H1 (cell line): ENCODE data around the gene STAT4. TPM values are rescaled to one million over a fixed set of nuclear protein-coding genes. Genes with fewer than 3 reads are reported as not detected.

Source experiments
- CTCF ChIA-PET: fragments of 300-600 bp; sonication (Branson Sonifier 250); formaldehyde crosslinking; loops from one replicate; lab custom pipeline; 2021; ENCODE audit not compliant: partially characterized antibody; lab: Charles Lee
- POLR2A ChIA-PET: fragments of 300-600 bp; sonication (Branson Sonifier 250); formaldehyde crosslinking; loops from one replicate; lab custom pipeline; 2021; ENCODE audit warnings: inconsistent platforms; ENCODE audit not compliant: partially characterized antibody; lab: Charles Lee
- DNase-seq, 2 experiments: peaks; one replicate each; pipeline versions ENCODE4 v3.0.0 to v3.0.0-alpha.2; 2010 to 2022; ENCODE audit warnings: low spot score in 2 of 2, low read depth in 1 of 2, mixed read lengths in 1 of 2
- FAIRE-seq: peaks from 2 replicates; lab custom pipeline; 2011; peaks lifted over from hg19 to GRCh38; lab: Jason Lieb, UNC
- H2AFZ ChIP-seq: 2 replicates; pipeline ENCODE4 v1.8.1; 2012; ENCODE audit warnings: low read length, inconsistent platforms
- H2AK5ac ChIP-seq: 2 replicates; pipeline ENCODE4 v1.6.1; 2013; ENCODE audit warnings: low read depth, low read length
- H2BK120ac ChIP-seq: replicated peaks from 2 replicates; pipeline ENCODE3; 2013; ENCODE audit warnings: low read depth, low read length, inconsistent platforms
- H2BK12ac ChIP-seq: 2 replicates; pipeline ENCODE4 v1.6.1; 2013; ENCODE audit warnings: low read depth, low read length
- H2BK15ac ChIP-seq: 2 replicates; pipeline ENCODE4 v1.6.1; 2013; ENCODE audit warnings: low read length
- H2BK20ac ChIP-seq: 2 replicates; pipeline ENCODE4 v1.6.1; 2013; ENCODE audit warnings: low read length
- H2BK5ac ChIP-seq: 2 replicates; pipeline ENCODE4 v1.6.1; 2013; ENCODE audit warnings: low read depth, low read length
- H3K14ac ChIP-seq: 2 replicates; pipeline ENCODE4 v1.6.1; 2013; ENCODE audit warnings: inconsistent platforms; ENCODE audit not compliant: insufficient read length
- H3K18ac ChIP-seq: 2 replicates; pipeline ENCODE4 v1.6.1; 2013; ENCODE audit warnings: low read length; ENCODE audit errors: extremely low read depth
- H3K23ac ChIP-seq: 2 replicates; pipeline ENCODE4 v1.6.1; 2013; ENCODE audit warnings: inconsistent platforms; ENCODE audit not compliant: insufficient read length
- H3K23me2 ChIP-seq: 2 replicates; pipeline ENCODE4 v1.6.1; 2013; ENCODE audit warnings: low read depth, low read length
- H3K27ac ChIP-seq: 2 replicates; pipeline ENCODE4 v1.6.1; 2011; ENCODE audit warnings: low read depth, low read length, inconsistent platforms
- H3K27me3 ChIP-seq, 4 experiments: replicated peaks in 1 of 4; 1 replicate in 1 of 4; 2 replicates in 3 of 4; pipeline versions ENCODE4 v1.6.1 to v1.8.1; 2011 to 2013; ENCODE audit warnings: low read length in 3 of 4, mild to moderate bottlenecking in 3 of 4, inconsistent platforms in 2 of 4, mixed read lengths in 2 of 4, moderate library complexity in 1 of 4; ENCODE audit not compliant: control insufficient read depth in 3 of 4, insufficient read depth in 3 of 4; ENCODE audit errors: extremely low read depth in 1 of 4
- H3K36me3 ChIP-seq, 4 experiments: 2 replicates each; pipeline versions ENCODE4 v1.6.1 to v1.8.1; 2011 to 2013; ENCODE audit warnings: mild to moderate bottlenecking in 4 of 4, low read length in 3 of 4, moderate library complexity in 2 of 4, control low read depth in 1 of 4, inconsistent platforms in 1 of 4; ENCODE audit not compliant: insufficient read depth in 4 of 4, control insufficient read depth in 2 of 4
- H3K4ac ChIP-seq: replicated peaks from 2 replicates; pipeline ENCODE3; 2013; ENCODE audit warnings: low read length, low read depth, mixed read lengths, inconsistent platforms; ENCODE audit not compliant: insufficient read length
- H3K4me1 ChIP-seq, 4 experiments: replicated peaks in 1 of 4; 1 replicate in 1 of 4; 2 replicates in 3 of 4; pipeline versions ENCODE4 v1.6.1 to v1.8.1; 2011 to 2013; ENCODE audit warnings: low read length in 3 of 4, inconsistent platforms in 2 of 4, mixed read lengths in 1 of 4; ENCODE audit not compliant: insufficient read depth in 4 of 4, control insufficient read depth in 3 of 4
- H3K4me2 ChIP-seq, 2 experiments: 2 replicates each; pipeline versions ENCODE4 v1.6.1 to v1.8.1; 2011 to 2013; ENCODE audit warnings: low read depth in 2 of 2, low read length in 2 of 2, control low read depth in 1 of 2, inconsistent platforms in 1 of 2, mild to moderate bottlenecking in 1 of 2; ENCODE audit not compliant: insufficient read depth in 1 of 2
- H3K4me3 ChIP-seq, 4 experiments: fragments of 200-600, 300-600 bp in 1 of 4; sonication (generic), shearing (Covaris generic), sonication (Bioruptor Twin) in 1 of 4; 2 replicates each; pipeline versions ENCODE4 v1.5.1 to v1.8.1; 2011 to 2016; ENCODE audit warnings: low read length in 4 of 4, low read depth in 3 of 4, control low read depth in 2 of 4, inconsistent platforms in 2 of 4, mild to moderate bottlenecking in 2 of 4, mixed read lengths in 1 of 4, moderate library complexity in 1 of 4; ENCODE audit not compliant: insufficient read depth in 2 of 4; ENCODE audit errors: extremely low read depth in 1 of 4
- H3K56ac ChIP-seq: replicated peaks from 2 replicates; pipeline ENCODE3; 2013; ENCODE audit warnings: low read depth, mild to moderate bottlenecking, mixed read lengths, low read length, inconsistent platforms; ENCODE audit not compliant: insufficient read length
- H3K79me1 ChIP-seq: 2 replicates; pipeline ENCODE4 v1.6.1; 2013; ENCODE audit warnings: low read depth, low read length, control low read depth
- H3K79me2 ChIP-seq, 2 experiments: 2 replicates each; pipeline versions ENCODE4 v1.6.1 to v1.8.1; 2012 to 2013; ENCODE audit warnings: low read length in 2 of 2, mild to moderate bottlenecking in 2 of 2, inconsistent platforms in 1 of 2; ENCODE audit not compliant: insufficient read depth in 2 of 2, control insufficient read depth in 1 of 2
- H3K9ac ChIP-seq, 4 experiments: replicated peaks in 1 of 4; 1 replicate in 1 of 4; 2 replicates in 3 of 4; pipeline versions ENCODE4 v1.6.1 to v1.8.1; 2011 to 2013; ENCODE audit warnings: low read depth in 3 of 4, low read length in 3 of 4, control low read depth in 2 of 4, mild to moderate bottlenecking in 2 of 4, moderate library complexity in 2 of 4, inconsistent platforms in 1 of 4; ENCODE audit errors: extremely low read depth in 1 of 4
- H3K9me3 ChIP-seq, 2 experiments: 2 replicates each; pipeline versions ENCODE4 v1.6.1 to v1.8.1; 2012 to 2013; ENCODE audit warnings: mild to moderate bottlenecking in 2 of 2, moderate library complexity in 2 of 2, control low read depth in 1 of 2, inconsistent platforms in 1 of 2, low read depth in 1 of 2, low read length in 1 of 2, mixed read lengths in 1 of 2; ENCODE audit not compliant: insufficient read depth in 2 of 2
- H4K20me1 ChIP-seq, 2 experiments: replicated peaks in 1 of 2; 2 replicates each; pipeline versions ENCODE3 to v1.8.1; 2011 to 2013; ENCODE audit warnings: inconsistent platforms in 2 of 2, low read length in 2 of 2, mild to moderate bottlenecking in 1 of 2; ENCODE audit not compliant: insufficient read depth in 2 of 2, control insufficient read depth in 1 of 2
- H4K5ac ChIP-seq: 2 replicates; pipeline ENCODE4 v1.6.1; 2013; ENCODE audit warnings: low read length, low read depth, mixed read lengths, inconsistent platforms; ENCODE audit not compliant: insufficient read length
- H4K8ac ChIP-seq: 2 replicates; pipeline ENCODE4 v1.8.0; 2013; ENCODE audit warnings: mild to moderate bottlenecking, moderate library complexity, low read length, inconsistent platforms; ENCODE audit not compliant: insufficient read depth; ENCODE audit errors: extremely low read depth
- H4K91ac ChIP-seq: replicated peaks from 2 replicates; pipeline ENCODE3; 2013; ENCODE audit warnings: low read length, mixed read lengths, inconsistent platforms; ENCODE audit not compliant: insufficient read length
- CEBPB ChIP-seq: IDR thresholded peaks from 2 replicates; pipeline ENCODE4 v1.6.1; 2012; ENCODE audit warnings: low read depth, low read length
- MAFK ChIP-seq: IDR thresholded peaks from 2 replicates; pipeline ENCODE4 v1.6.1; 2012; ENCODE audit warnings: low read depth, mild to moderate bottlenecking, improper control_type of control experiment, low read length
- WGBS, 2 experiments: shearing (Covaris generic) in 1 of 2; methylation state at CpG; one replicate each; pipeline versions ENCODE4 v1.1.6 to v1.1.7; 2013 to 2015; ENCODE audit warnings: low lambda C conversion rate in 2 of 2, mixed read lengths in 2 of 2, inconsistent platforms in 1 of 2, low coverage in 1 of 2, missing lambda C conversion rate in 1 of 2; ENCODE audit not compliant: insufficient replicate concordance in 2 of 2, insufficient coverage in 1 of 2, insufficient read length in 1 of 2; ENCODE audit errors: extremely low coverage in 1 of 2, missing lambda C conversion rate in 1 of 2; 5-methylcytosine and 5-hydroxymethylcytosine counted together
- polyA plus RNA-seq, 7 experiments: library from polyadenylated mRNA; depleted of rRNA in 3 of 7; stranded (reverse) in 5 of 7; unstranded in 2 of 7; fragments of >200 nt in 5 of 7; fragments of 200-250 nt in 2 of 7; gene quantifications; 1 replicate in 5 of 7; 2 replicates in 1 of 7; 4 replicates in 1 of 7; pipeline versions ENCODE4 v1.2.1 to v1.2.3, GENCODE V29; 2011 to 2013; ENCODE audit warnings: missing spikeins in 2 of 7, mixed read lengths in 2 of 7
- total RNA-seq: library from RNA; stranded (reverse); fragmentation: NEBNext Ultra II Directional; extraction: Animal tissue kit (Norgen Biotek cat#: 25700); gene quantifications from 2 replicates; pipeline ENCODE4 v1.2.1, GENCODE V29; 2021

STAT4 gene
- total and polyA plus RNA-seq, 2 of the 8 experiments (the other 6 are each of a cell fraction or from before 2014, with no cell fraction given): 0.36 to 0.63 TPM

DNA sequence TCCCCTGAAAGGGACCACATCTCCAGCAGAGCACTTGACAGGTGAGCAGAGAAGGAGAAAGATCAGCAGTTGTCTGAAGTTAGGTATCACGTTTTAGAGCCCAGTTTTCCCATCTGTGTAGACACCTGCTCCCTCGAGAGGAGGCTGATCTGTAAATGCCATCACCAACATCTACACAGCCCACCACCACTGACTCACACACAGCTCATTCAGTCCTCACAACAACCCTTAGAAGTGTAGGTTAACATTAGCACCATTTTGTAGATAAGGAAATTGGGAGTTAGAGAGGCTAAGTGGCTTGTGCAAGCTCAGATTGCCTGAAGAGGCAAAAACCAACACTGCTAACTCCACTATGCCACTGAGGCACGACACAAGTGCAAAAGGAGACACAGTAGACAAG is 99.6 kb downstream of the STAT4 start:
- no peak overlapping the region for H3K14ac ChIP-seq
- H4K91ac ChIP-seq: no peak overlapping the region
- no peaks in the 10 kb centered on the region for H3K79me2 ChIP-seq
- no peak overlapping the region for H3K56ac ChIP-seq
- H3K18ac ChIP-seq: no peak overlapping the region
- H3K4me2 ChIP-seq: no peak overlapping the region
- no peak for DNase-seq
- FAIRE-seq: no peak
- ChIA-PET POLR2A (interaction anchor here (1.1 kb wide), 1 partner anchor 31 kb away, joined by 3 read pairs; no protein-coding TSS in a partner anchor), CTCF (interaction anchor here (0.7 to 7.1 kb wide), 29 partner anchors 11 to 609 kb away, joined by 3 to 137 read pairs (median 8); no protein-coding TSS in a partner anchor)
- no peak overlapping the region for H2BK120ac ChIP-seq
- no peak overlapping the region for H2BK20ac ChIP-seq
- no peak overlapping the region for H2BK12ac ChIP-seq
- H3K4ac ChIP-seq: no peak overlapping the region
- no peaks in the 10 kb centered on the region for H3K23me2 ChIP-seq
- H3K36me3 ChIP-seq: no peaks in the 10 kb centered on the region
- H2BK5ac ChIP-seq: no peak overlapping the region
- H4K20me1 ChIP-seq: no peaks in the 10 kb centered on the region
- no peak overlapping the region for H2AFZ ChIP-seq
- no peak overlapping the region for H2BK15ac ChIP-seq
- no peak overlapping the region for H2AK5ac ChIP-seq
- no peak overlapping the region for H3K9ac ChIP-seq
- no peaks in the 10 kb centered on the region for H3K4me1 ChIP-seq
- TF ChIP-seq CEBPB (no peak), MAFK (no peak)
- H4K8ac ChIP-seq: no peak overlapping the region
- no peak overlapping the region for H3K4me3 ChIP-seq
- whole genome bisulfite sequencing, 2 experiments: 82% methylated on average over 3 of the region's 3 CpGs; no CpG with 5 or more reads in 1 of the 2 experiments
- H3K27ac ChIP-seq: no peak overlapping the region
- no peaks in the 10 kb centered on the region for H3K27me3 ChIP-seq
- H3K23ac ChIP-seq: no peak overlapping the region
- H3K9me3 ChIP-seq: no peaks in the 10 kb centered on the region
- no peaks in the 10 kb centered on the region for H3K79me1 ChIP-seq
- H4K5ac ChIP-seq: no peak overlapping the region
